ENCODE data around the gene SLC6A6. TPM values are rescaled to one million over a fixed set of nuclear protein-coding genes. Genes with fewer than 3 reads are reported as not detected.
A peak's percentile ranks its signal among the peaks of the same experiment; 100 is the strongest.

SLC6A6 gene
- total RNA-seq, 1 donor from 2014 or later, result 30.3 TPM

DNA sequence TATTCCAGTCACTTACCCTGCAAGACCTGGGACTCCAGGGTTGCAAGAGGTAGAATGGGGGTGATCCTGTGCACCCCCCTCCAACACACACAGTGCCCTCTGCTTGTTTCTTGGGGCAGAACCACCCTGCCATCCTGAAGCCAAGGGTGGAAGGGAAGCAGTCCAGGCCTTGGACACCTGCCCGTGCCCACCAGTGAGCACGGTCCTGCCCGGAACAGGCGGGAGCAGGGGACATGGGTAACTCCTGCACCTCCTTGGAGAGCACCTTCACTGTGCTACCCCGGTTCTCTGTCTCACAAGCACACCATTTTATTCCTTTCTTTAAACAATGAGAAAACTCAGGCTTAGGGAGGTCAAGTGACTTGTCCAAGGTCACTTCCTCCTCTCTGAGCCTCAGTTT lies 57.0 kb downstream of the SLC6A6 start:
- Mint-ChIP-seq H3K9me3 (no peaks in the 10 kb centered on the region), H3K27me3 (no peaks in the 10 kb centered on the region), H3K36me3 (peaks cover 14% of the 10 kb centered on the region), H3K4me1 (ENCODE audit: unreplicated experiment) (peaks cover 32% of the 10 kb centered on the region), H3K27ac (no peak overlapping the region), H3K4me3 (no peak overlapping the region)
- DNase-seq (ENCODE audit: extremely low spot score, unreplicated experiment), result no peak
- TF ChIP-seq CTCF (conservative IDR thresholded peaks at IDR 0.05), result no peak

GRCh38 chr3:14459787-14460186 lies 57.4 kb downstream of the SLC6A6 start:
- TF ChIP-seq CTCF (conservative IDR thresholded peaks at IDR 0.05), result no peak
- Mint-ChIP-seq H3K9me3 (no peaks in the 10 kb centered on the region), H3K27ac (peak overlapping the region; percentile 32), H3K4me3 (no peak overlapping the region), H3K4me1 (ENCODE audit: unreplicated experiment) (peaks cover 28% of the 10 kb centered on the region), H3K27me3 (no peaks in the 10 kb centered on the region), H3K36me3 (peaks cover 14% of the 10 kb centered on the region)
- DNase-seq (ENCODE audit: extremely low spot score, unreplicated experiment), result no peak

DNA sequence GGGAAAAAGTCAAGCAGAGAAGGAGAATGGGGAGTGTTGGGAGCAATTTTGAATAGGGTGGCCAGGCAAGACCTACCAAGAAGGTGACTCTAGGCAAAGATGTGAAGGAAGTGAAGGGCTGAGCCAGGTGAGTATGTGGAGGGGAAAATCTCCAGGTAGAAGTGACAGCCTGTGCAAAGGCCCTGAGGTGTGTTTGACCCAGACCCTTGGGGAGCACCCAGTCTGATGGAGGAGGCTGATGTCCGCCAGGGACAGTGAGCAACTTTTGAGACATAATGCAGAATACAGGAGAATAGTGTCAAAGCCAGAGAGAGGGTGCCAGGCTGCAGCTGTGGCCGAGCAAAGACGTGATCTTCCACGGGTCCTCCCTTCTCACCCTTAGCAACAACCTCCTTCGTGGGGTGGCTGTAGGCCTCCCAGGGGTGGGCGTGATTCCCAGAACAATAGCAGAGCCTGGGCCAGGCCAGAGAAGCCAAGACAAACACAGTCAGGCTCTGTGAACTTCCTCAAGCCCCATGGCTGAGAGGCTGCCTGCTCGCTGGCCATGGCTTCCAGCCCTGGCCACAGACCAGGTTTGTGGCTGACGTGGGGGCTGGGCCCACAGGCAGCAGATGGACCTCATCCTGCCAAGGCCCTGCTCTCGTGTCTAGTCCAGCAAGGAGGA lies 58.1 kb downstream of the SLC6A6 start:
- no peak for TF ChIP-seq CTCF (conservative IDR thresholded peaks at IDR 0.05)
- DNase-seq (ENCODE audit: extremely low spot score, unreplicated experiment), result no peak
- H3K4me1 Mint-ChIP-seq (ENCODE audit: unreplicated experiment), result peaks cover 26% of the 10 kb centered on the region
- no peaks in the 10 kb centered on the region for H3K9me3 Mint-ChIP-seq
- H3K27me3 Mint-ChIP-seq, result no peaks in the 10 kb centered on the region
- H3K27ac Mint-ChIP-seq, result peak overlapping the region; percentile 32
- H3K4me3 Mint-ChIP-seq, result no peak overlapping the region
- peaks cover 14% of the 10 kb centered on the region for H3K36me3 Mint-ChIP-seq

DNA sequence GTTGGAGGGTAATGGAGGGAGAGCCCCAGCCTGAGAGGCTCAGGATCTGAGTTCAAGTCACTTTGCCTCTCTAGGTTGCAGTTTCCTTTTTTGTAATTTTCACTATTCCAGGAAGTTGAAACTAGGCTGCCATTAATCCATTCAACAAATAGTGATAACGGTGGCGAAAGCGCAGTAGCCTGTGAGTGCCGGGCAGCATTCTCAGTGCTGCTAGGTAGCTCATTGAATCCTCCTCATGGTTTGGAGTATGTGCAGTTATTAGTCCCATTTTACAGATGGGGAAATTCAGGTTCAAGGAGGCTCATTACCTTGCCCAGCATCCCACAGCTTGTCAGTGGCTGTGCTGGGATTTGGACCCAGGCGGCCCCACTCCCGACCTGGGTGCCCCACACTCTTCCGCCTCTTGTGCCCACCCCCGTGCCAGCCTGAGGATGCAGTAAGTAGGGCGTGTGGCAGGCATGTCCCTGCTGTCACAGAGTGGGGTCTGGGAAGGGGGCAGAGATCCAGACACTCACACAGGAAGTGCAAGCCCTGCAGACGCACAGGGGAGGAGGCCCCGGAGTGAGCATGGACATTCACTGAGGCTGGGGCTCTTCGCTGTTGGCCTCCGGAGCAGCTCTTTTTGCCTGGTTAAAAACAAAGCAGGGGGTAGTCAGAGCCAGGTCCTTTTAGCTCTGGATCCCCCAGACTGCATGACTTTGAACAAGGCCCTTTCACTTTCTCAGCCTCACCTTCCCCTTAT lies 58.8 kb downstream of the SLC6A6 start:
- Mint-ChIP-seq H3K4me3 (no peak overlapping the region), H3K36me3 (peaks cover 14% of the 10 kb centered on the region), H3K27ac (no peak overlapping the region), H3K9me3 (no peaks in the 10 kb centered on the region), H3K27me3 (no peaks in the 10 kb centered on the region), H3K4me1 (ENCODE audit: unreplicated experiment) (peaks cover 26% of the 10 kb centered on the region)
- no peak for TF ChIP-seq CTCF (conservative IDR thresholded peaks at IDR 0.05)
- no peak for DNase-seq (ENCODE audit: extremely low spot score, unreplicated experiment)

DNA sequence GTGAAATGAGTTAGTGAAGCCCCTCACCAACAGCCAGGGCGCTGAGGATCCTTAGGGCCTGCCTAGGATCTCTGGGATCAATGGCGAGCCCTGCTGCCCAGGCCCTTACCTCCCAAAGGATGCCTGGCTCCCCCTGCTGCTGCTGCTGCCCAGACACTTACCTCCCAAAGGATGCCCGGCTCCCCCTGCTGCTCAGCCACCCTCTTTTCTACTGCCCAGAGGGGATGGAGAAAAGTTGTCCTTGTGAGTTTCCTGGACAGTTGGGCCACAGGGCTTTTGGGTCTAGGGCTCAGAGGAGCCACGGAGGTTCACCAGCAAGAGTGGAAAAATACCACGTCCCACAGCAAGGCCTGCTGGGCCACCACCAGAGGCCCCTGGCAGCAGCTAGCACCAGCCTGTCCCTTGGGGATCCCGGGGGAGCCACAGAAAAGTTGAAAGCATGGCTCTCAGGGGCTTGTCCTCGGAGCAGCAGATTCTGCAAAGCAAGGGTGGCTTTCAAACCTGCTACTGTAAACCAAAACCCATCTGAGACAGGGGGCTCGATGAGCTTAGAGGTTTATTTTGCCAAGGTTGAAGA lies 59.4 kb downstream of the SLC6A6 start:
- Mint-ChIP-seq H3K4me3 (no peak overlapping the region), H3K9me3 (no peaks in the 10 kb centered on the region), H3K27ac (no peak overlapping the region), H3K36me3 (peaks cover 14% of the 10 kb centered on the region), H3K27me3 (no peaks in the 10 kb centered on the region), H3K4me1 (ENCODE audit: unreplicated experiment) (peaks cover 26% of the 10 kb centered on the region)
- DNase-seq (ENCODE audit: extremely low spot score, unreplicated experiment), result no peak
- peak; percentile 66 for TF ChIP-seq CTCF (conservative IDR thresholded peaks at IDR 0.05)
